GM21390 (cell line): ENCODE data around the gene LGR5.
A peak's percentile ranks its signal among the peaks of the same experiment; 100 is the strongest.

Source experiments
- ATAC-seq: cut with Tn5 transposase; IDR thresholded peaks from one replicate; pipeline ENCODE4 v1.9.1; 2021; ENCODE audit not compliant: unreplicated experiment

Gene LGR5, protein sequence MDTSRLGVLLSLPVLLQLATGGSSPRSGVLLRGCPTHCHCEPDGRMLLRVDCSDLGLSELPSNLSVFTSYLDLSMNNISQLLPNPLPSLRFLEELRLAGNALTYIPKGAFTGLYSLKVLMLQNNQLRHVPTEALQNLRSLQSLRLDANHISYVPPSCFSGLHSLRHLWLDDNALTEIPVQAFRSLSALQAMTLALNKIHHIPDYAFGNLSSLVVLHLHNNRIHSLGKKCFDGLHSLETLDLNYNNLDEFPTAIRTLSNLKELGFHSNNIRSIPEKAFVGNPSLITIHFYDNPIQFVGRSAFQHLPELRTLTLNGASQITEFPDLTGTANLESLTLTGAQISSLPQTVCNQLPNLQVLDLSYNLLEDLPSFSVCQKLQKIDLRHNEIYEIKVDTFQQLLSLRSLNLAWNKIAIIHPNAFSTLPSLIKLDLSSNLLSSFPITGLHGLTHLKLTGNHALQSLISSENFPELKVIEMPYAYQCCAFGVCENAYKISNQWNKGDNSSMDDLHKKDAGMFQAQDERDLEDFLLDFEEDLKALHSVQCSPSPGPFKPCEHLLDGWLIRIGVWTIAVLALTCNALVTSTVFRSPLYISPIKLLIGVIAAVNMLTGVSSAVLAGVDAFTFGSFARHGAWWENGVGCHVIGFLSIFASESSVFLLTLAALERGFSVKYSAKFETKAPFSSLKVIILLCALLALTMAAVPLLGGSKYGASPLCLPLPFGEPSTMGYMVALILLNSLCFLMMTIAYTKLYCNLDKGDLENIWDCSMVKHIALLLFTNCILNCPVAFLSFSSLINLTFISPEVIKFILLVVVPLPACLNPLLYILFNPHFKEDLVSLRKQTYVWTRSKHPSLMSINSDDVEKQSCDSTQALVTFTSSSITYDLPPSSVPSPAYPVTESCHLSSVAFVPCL

DNA sequence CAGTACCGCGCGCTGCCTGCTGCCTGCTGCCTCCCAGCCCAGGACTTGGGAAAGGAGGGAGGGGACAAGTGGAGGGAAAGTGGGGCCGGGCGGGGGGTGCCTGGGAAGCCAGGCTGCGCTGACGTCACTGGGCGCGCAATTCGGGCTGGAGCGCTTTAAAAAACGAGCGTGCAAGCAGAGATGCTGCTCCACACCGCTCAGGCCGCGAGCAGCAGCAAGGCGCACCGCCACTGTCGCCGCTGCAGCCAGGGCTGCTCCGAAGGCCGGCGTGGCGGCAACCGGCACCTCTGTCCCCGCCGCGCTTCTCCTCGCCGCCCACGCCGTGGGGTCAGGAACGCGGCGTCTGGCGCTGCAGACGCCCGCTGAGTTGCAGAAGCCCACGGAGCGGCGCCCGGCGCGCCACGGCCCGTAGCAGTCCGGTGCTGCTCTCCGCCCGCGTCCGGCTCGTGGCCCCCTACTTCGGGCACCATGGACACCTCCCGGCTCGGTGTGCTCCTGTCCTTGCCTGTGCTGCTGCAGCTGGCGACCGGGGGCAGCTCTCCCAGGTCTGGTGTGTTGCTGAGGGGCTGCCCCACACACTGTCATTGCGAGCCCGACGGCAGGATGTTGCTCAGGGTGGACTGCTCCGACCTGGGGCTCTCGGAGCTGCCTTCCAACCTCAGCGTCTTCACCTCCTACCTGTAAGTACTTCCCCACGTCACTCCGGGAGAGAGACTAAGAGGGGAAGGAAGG is at the start of gene LGR5:
LGR5 (plus strand) TSS at position 186 of the 732 bp plus-strand sequence; CDS start at position 469, 283 bp downstream.
- ATAC-seq = no peak

DNA sequence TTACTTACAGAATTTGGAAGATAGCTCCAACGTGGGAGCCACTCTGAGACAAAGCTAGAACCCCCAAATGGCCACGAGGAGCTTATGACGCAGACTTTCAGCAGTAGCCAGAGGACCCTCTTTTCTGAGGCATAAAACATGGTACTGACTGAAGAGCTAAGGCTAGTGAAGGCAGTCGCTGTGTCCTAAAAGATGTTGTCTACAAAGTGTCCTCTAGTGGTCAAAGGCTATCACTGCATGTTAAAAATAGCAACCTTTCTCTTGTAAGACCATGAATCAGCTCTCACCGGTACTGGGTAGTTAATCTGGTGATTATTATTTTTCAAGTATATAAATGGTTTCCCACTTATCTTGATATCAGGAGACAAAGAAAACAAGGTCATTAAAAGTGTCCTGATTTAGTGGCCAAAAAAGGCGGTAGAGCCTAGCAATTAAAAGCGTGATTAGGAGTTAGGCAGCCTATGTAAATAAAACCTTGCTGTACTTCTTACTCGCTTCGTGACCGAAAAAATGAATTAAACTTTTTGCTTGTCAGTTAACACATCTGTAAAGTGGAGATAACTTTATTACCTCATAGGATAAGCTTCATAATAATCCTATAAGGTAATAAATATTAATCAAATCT is 47.0 kb upstream of the LGR5 start:
- ATAC-seq = peak; percentile 95

DNA sequence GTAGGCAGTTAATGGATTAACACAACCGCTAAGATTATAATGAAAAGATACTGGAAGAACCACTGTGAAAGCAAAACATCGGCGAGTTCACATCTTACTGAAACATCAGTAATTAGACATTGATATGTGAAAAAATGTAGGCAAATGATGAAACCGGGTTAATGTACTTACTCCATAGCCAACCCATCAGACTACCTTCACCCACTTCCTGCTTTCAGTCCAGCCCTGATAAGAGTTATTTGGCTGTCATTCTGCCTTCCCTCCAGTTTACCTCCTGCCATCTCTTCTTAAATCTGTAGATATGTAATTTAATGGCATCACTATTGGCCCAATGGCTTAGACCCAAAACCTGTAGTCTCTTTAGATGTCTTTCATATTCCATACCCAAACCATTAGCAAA is 46.0 kb upstream of the LGR5 start:
- no peak for ATAC-seq

DNA sequence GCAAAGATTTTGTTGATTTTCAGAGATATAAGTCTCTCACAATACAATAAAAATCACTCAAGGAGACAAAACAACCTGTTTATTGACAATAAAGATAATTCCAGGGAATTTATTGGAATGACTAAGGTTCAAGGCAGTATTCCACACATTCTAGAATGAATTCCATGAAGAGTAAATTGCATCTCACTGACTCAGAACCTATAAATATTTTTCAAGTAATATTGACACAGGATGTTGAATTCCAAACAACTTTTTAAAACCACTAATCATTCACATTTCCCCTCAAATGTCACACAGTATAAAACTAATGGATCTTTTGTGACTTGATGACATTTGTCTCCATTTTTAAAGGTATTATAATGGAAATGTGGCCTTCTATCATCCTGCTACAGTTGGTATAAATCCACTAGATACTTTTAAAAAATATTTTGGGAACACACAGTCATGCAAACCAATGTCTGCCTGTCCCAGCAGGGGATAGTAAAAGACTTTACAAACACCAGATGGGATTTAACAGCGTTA is 42.1 kb upstream of the LGR5 start:
- ATAC-seq = no peak

DNA sequence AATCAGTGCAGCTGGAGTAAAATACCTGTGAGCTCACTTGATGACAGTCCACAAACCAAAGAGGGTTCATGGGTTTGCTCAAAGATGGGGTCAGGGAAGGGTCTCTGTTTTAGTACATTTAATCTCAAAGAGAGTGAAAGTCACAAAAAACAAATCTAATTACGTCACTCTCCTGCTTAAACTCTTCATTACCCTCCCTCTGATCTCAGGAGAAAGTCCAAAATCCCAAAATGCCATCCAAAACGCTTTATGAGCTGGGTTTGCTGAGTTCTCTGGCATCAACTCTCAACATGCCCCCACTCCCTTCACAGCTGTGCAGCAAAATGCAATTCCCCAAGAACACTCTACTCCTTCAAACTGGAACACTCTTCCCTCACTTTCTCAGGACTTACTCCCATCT is 40.4 kb upstream of the LGR5 start:
- ATAC-seq = no peak

DNA sequence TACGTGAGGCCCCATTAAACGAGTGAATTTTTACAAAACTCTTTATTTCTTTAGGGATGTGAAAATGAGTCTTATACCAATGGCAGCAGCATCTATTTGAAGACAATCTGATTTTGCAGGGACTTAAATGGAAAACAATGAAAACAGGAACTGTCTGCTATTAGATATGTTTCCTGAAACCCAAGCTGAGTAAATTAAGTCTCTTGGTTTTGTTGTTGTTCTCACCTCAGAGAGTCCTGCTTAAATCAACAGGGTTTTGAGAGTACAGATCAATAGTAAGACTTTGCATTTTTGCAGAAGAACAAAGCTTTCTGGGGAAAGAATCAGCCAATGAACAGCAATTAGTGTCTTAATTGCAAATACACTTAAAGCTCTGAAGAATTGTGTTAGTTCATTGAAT is 39.1 kb upstream of the LGR5 start:
- ATAC-seq = no peak

DNA sequence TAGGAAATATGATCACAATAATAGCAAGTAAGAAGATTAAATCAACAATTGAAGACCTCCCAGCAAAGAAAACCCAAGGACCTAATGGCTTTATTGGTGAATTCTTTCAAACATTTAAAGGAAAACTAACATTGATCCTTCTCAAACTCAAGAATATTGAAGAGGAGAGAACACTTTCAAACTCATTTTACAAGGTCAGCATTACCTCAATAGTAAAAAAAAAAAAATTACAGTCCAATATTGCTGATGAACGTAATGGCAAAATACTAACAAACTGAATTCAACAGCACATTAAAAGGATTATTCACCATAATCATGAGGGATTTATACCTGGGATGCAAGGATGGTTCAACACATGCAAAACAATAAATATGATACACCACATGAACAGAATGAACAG is 33.7 kb upstream of the LGR5 start:
- no peak for ATAC-seq

DNA sequence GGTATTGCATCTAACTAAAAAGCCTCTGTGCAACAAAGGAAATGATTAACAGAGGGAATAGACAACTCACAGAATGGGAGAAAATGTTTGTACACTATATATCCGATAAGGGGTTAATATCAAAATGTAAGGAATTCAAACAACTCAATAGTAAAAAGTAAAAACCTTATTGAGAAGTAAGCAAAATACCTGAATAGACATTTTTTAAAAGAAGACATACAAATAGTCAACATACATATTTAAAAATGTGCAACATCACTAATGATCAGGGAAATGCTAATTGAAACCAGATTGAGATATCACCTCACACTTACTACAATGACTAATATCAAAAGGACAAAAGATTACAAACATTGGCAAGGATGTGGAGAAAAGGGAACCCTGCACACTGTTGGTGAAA is 31.9 kb upstream of the LGR5 start:
- ATAC-seq = no peak

DNA sequence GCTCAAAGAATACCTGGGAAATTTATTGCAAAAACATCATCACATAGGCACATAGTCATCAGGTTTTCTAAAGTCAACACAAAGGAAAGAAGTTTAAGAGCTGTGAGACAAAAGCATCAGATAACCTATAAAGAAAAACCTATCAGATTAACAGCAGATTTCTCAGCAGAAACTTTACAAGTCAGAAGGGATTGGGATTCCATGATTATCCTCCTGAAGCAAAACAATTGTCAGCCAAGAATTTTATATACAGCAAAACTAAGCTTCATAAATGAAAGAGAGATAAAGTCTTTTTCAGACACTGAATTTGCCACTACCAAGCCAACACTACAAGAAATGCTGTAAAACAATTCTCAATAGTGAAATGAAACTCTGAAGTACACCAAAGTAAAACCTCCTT is 28.8 kb upstream of the LGR5 start:
- ATAC-seq = no peak

DNA sequence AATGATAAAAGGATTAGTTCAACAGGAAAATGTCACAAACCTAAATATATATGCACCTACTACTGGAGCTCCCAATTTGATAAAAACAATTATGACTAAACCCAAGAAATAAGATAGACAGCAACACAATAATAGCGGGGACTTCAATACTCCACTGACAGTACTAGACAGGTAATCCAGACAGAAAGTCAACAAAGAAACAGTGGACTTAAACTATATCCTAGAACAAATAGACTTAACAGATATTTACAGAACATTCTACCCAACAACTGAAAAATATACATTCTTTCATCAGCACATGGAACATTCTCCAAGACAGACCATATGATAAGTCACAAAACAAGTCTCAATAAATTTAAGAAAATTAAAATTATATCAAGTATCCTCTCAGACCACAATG is 28.0 kb upstream of the LGR5 start:
- ATAC-seq = no peak

DNA sequence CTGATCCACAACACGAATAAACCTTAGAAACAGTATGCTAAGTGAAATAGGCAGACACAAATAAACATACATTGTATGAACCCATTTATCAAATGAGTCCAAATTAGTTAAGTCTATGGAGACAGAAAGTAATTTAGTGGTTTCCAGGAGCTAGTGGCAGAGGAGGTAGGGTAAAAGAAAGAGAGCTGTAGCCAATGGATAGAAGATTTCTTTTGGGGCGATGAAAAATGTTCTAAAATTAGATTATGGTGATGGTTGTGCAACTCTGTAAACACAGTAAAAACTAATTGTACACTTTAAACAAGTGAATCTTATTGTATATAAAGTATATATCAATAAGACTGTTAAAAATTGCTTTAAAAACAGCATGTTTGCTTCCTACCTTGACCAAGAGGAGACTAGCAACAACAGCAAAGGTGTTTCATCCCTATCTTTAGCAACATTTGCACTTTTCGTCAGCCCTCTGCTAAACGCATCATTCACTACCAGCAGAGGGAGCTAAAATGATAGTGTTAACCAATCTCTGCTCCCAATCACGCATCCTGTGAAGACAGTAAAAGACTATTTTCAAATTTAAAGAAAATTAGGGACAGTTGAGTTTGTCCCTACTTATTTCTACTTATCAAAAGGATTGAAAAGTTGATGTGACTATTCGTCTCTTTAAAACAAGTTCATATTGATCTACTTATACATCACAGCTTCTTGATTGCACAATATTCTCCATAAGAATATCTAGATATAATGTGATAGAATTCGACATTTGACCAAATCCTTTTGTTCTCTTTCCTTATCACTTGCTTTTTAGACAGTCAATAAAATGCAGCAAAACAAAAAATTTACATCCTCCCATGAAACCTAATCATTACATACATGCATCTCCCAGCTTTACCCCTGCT is 24.0 kb upstream of the LGR5 start:
- ATAC-seq = peak; percentile 78

DNA sequence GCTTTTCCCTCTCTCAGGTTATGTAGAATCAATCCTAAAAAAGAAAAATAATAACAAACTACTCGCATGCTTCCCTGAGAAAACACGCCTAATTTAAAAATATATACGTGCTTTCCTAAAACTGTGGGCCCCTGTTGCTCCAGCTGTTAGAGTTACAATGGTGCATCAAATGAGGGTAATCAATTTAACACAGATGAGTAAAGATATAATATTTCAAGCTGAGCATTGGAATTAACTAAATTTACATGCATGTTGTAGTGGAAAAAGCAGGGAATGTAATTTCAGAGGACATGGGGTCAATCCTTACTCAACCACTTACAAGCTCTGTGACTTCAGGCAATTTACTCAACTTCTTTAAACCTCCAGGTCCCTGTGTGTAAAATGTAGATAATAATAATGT is 22.4 kb upstream of the LGR5 start:
- no peak for ATAC-seq

DNA sequence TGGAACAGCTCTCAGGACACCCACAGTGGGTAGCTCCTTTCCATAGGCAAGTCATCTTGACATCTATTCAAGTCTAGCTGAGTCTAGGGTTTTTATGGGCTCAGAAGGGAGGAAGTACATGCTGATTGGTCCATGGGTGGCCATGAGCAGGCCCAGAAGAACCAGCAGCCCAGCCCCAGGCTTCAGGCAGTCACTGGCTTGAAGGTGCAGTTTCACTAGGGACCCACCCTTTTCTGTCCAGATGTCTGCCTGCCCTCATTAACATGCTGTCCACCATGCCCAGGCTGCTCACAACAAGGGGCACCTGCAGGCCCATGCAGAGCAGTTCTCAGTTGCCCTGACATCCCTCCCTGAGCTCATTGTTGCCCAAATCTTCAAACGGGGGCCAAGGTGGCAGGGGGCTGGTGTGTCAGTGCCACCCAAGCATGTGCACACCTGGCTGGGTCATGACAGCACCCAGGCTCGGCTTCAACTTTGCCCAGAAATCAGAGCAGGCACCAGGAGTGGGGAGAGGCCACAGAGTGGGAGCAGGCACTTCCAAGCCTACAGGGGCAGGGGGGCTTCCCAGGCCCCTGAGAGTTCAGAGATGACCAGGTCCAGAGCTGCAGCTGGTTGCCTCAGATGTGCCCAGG is 18.7 kb upstream of the LGR5 start:
- ATAC-seq = no peak

DNA sequence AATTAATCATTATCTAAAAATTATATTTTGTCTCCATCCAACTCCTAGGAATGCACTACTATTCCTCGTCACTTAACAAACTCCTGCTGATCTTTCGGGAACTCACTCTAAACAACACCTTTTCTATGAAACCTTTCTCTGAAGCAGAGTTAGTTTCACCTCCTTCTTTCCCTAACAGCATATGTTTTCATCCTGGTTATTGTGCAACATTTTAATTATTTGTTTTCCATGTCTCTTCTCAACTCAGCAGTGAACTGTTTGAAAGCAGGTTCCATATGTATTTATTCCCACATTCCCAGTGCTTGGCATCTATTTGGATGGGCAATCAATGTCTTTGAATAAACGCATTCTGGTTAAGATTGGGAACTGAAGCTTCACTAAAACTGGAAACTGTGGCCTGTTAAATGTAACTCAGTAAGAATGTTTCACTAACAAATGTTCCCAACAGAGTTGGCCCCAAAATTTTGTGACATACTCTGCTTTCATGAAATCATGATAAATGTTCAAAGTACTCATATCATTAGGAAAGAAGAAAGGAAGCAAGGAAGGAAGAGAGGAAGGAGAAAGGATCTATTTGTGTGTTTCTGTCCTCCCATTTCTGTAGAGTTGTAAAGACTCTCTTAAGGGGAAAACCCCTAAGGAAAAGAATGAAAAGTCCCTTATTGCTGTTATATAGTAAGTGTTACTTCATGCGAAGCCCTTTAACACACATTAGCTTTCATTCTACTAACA is 13.9 kb upstream of the LGR5 start:
- ATAC-seq = no peak

DNA sequence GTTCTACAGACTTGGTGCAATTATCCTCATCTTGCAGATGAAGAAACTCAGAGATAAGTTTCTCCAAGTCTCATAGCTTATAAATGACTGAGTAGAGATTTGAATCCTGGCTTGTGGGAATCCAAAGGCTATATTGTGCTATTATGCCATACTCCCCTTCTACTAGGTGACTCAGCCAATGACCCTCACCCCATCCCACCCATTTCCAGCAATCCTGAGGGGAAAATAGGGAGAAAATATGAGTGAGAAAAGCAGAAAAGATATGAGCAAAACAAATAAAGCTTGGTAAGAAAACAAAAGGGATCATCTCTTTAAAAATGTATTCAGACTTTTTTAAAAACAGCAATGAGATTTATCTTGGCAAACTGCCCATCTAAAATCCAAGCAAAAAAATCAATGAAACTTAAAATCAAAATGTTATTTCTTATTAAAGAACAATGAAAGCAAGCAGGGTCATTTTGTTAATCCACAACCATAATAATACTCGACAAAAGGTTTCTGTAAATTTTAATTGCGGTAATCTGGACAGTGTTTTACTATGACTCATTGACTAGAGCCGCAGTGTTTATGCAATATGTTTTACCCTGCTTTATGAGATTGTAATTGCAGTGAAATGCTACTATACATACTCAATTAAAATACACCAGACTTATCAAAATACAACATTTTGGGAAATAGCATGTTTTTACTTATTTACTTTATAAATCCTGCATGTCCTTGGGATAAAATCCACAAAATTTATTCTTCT is 13.1 kb upstream of the LGR5 start:
- no peak for ATAC-seq

DNA sequence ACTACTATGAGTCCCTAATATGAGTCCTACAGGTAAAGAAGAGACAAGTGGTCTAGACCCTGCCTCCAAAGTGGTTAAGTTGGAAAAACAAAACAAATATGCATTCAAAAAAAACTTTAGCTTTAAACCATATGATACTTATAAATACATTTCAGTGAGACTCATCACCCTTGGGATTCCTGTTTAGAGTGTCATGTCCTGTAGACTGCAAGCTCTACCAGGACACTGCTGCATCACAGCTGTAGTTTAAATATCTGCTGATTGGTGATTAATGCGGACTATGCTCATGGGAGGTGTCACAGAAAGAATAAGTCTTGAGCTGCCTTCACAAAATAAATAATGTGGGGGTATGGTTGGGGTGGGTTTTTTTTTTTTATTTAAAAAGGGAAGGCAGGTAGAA is 8.8 kb upstream of the LGR5 start:
- no peak for ATAC-seq

DNA sequence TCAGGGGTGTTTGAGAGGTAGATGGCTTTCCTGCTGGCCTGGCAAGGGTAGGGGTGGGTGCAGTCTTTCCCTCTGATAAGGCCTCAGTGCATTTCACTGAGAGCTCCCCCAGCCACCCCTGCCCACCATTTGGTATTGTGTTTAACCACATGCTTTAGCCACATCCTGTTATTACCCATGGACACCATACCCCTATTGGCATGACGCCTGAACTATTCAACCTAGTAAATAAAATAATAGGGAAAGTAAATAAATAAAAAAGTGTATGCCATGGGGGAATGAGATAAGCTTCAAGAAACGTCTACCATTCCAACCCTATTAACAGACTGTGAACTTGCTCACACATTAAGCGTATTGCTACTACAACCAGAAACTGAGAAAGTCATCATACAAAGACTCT is 7.6 kb upstream of the LGR5 start:
- ATAC-seq = no peak

DNA sequence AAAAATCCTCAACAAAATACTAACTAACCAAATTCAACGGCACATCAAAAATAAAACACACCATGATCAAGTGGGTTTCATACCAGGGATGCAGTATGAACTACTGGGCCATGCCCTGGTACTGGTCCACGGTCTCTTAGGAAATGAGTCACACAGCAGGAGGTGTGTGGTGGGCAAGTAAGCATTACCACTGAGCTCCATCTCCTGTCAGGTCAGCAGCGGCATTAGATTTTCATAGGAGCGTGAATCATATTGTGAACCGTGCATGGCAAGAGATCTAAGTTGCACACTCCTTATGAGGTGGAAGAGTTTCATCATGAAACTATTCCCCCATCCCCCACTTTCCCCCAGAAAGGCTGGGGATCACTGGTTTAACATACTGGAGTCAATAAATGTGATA is 6.7 kb upstream of the LGR5 start:
- no peak for ATAC-seq
